OCI-LY1 (cell line): Measurements from ENCODE around the gene NAA25.

Experiments
- CTCF ChIP-seq: fragments of 200-600 bp; sonication (generic), shearing (Covaris generic); IDR thresholded peaks from 2 replicates; pipeline ENCODE4 v1.5.1; 2017; ENCODE audit warnings: mild to moderate bottlenecking, antibody characterized with exemption, low read length, moderate library complexity, mixed read lengths
- EZH2 ChIP-seq: fragments of 200-600 bp; sonication (generic), shearing (Covaris generic); IDR thresholded peaks from 2 replicates; pipeline ENCODE4 v1.8.0; 2017; ENCODE audit warnings: borderline replicate concordance, mixed run types, mild to moderate bottlenecking, antibody characterized with exemption, low read length, moderate library complexity, mixed read lengths

- TF ChIP-seq CTCF (no peak), EZH2 (no peak)
These were observed 12.5 kb downstream of the NAA25 start for GRCh38 chr12:112096070-112096469.
